Measurements from ENCODE around the gene ALDH18A1.

GRCh38 chr10:95674643-95675042 is 18.1 kb upstream of the ALDH18A1 start:
- TF ChIP-seq CTCF (conservative IDR thresholded peaks at IDR 0.05 in 1 of 2, IDR thresholded peaks at IDR 0.05 in 1 of 2; ENCODE audit: extremely low read depth in 1 of 2, insufficient read depth in 1 of 2, low read depth in 1 of 2, low read length in 2 of 2) = no peak
- TF ChIP-seq EZH2 (IDR thresholded peaks at IDR 0.05; ENCODE audit: borderline replicate concordance, low read length) = no peak
